HG03025 (cell line): ENCODE measurements around the gene VCAM1.

ENCODE experiments used
- ATAC-seq: cut with Tn5 transposase; IDR thresholded peaks from one replicate; pipeline ENCODE4 v1.9.1; 2021; ENCODE audit warnings: mild to moderate bottlenecking, moderate library complexity; ENCODE audit not compliant: unreplicated experiment, low FRiP score

Gene VCAM1

DNA sequence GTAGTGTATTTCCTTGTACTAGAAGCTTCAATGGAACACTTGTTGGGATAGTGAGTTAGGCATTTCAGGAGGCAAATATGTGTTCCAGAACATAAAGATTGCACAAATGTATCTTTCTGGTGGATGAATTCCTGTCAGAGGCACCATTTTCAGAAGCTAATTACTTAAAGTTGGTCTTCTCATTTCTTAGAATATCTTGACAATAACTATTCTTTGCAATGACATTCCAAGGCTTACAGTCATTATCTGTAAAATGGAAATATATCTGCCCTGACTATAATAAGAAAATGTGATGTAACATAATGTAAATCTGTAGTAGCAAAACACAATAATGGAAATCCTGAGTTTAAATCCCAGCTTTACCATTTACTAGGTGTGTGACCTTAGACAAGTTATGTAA, 2.7 kb downstream of the VCAM1 start:
- ATAC-seq, result no peak

DNA sequence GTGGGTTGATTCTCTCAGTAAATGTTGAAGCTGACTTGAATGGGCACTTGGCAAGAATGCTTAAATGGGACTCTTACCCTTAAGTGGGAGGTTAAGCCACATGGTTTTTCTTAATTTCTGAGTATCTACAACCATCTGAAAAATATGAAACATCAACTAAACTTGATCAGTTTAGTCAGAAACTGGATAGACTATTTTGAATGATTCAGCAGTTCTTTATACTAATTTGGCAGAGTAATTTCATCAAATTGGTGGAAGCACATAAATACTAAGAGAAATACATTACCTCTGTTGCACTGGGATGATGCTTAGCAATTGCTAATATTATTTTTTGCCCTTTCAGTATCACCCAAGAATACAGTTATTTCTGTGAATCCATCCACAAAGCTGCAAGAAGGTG, 4.7 kb downstream of the VCAM1 start:
- ATAC-seq, result no peak

DNA sequence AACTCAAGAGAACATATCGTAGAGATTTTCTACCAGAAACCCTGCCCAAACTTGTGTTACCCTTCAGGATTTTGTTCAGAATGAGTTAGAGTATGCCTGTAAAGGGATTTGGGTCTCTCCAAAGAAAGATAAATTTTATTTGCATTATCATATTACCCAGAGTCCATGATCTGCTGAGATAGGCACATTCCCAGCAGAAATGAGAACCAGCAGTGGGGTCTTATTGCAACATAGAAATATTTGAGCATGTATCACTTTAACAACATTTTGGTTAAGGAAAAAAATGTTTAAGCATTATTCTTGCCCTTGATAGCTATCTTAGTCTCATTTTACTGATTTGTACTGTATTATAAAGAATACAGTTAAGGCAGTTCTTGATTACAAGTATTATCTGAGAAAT, 10.6 kb downstream of the VCAM1 start:
- no peak for ATAC-seq

DNA sequence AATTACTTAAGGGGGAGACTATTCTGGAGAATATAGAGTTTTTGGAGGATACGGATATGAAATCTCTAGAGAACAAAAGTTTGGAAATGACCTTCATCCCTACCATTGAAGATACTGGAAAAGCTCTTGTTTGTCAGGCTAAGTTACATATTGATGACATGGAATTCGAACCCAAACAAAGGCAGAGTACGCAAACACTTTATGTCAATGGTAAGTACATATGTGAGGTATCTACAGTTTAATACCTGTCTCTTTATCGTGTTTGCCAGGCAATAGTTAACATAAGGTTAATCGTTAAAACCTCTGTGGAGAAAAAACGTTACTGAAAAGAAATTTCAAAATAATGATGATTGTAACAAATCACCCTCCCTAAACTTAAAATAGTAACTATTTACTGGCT, 11.8 kb downstream of the VCAM1 start:
- no peak for ATAC-seq

DNA sequence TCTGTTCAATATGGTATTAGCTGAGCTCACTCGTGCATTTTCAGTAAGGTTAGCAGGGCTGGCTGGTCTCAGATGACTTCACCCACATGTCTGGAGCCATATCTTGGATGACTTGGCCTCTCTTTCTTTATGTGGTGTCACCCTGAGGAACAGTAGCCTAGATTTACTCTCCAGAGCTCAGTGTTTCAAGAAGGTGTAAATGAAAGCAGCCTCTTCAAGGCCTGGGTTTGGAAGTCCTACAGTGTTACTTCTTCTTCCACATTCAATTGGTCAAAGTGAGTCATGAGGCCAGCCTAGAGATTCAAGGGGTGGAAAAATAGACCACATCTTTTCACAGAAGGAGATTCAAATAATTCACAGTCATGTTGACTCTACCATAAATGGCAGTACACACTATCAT, 12.2 kb downstream of the VCAM1 start:
- no peak for ATAC-seq

DNA sequence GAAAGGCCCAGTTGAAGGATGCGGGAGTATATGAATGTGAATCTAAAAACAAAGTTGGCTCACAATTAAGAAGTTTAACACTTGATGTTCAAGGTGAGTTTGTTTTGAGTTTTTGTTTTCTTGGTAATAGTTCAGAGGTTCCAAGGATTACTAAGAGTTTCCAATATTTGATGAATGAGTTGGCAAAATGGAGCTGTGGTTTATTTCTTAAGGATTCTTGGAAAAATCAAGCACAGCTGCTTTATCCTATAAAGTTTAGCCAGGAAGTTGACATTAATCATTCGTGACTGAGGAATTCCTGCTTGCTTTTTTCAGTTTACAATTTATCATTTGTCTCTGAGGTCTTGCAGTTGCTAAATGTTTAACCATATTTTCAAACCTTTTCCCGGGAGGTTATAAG, 15.1 kb downstream of the VCAM1 start:
- ATAC-seq, result no peak

DNA sequence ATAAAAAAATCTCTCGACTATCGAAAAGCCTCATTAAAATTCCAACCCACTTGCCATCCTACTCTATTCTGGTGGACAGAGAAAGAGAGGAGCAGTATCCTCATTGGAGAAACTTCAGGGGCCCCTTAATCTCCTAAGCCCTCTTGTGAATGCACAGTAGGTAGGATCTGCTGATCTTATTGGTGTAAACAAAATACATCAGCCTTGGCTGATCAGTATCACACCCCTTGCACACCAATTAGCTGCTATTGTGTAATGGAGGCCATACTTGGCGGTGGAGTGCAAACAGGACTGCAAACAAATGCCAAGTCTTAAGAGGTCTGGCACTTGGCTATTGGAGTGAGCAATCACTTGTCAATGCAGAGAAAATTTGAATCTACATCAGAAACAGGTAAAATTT, 15.7 kb downstream of the VCAM1 start:
- ATAC-seq, result no peak

DNA sequence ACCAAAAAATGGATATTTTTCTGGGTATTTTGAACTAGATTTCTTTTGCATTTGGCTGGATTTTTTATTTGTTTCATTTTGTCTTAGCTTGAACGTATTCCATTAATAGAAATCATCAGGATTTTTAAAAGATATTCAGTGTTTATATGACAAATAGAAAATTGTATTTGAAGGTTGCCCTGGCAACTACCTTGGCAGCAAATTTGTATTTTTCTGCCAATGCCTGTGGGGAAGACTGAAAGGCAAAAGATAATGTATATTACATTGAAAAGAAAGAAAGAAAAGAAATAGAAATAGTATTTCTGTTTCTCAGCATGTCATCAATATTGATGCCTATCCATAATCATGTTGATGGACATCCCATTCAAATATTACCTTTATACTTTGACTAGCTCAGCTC, 16.8 kb downstream of the VCAM1 start:
- ATAC-seq, result no peak

DNA sequence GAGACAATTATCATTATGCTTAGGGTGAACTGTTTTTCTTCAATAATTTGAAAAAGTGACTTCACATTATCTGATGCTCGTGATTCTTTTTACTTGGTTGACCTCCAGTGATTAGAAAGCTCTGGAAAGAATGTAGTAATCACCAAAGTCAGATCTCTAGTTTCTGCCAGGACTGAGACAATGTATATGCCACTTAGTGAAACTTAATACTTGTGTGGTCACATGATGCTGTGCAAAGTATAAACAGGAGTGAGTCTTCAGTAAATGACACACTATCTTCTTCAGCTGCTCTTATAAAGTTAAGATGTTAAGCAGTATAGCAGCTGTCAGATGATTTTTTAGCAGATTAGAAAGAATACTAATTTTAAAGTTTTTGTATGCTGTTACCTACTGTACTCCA, 17.2 kb downstream of the VCAM1 start:
- ATAC-seq, result no peak

DNA sequence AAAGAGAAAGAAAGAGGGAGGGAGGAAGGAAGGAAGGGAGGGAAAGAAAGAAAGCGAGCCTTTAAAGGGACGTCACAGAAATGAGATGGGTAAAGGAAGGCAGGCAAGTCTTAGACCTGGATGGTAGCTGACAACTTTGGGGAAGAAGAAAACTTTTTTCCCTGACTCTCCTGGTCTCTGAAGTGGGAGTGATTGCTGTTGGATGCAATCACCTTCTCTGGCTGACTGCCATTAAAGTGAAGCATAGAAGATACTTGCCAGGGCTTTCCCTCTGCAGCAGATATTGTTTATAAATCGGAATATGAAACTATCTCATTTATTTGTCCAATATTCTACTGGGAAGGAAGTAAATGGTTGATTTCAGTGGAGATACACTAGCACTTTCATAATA, 27.0 kb downstream of the VCAM1 start:
- no peak for ATAC-seq

DNA sequence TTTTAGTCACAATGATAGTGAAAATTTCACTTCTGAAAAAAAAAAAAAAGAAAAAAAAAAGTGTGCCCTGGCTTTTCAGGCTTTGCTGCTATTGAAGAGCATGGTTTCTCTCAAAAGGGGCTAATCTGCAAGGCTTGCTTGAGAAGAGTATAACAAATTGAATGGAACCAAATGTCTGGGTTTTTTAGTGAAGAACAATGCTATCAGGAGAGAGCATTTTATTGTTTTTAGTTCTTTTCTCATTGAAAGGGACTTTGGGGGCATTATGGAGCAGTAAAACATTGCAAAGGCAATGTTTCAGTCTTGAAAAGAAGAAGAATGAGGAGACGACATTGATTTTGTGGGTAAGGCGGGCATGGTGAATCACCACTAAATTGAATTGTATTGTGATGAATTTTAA, 28.2 kb downstream of the VCAM1 start:
- no peak for ATAC-seq

DNA sequence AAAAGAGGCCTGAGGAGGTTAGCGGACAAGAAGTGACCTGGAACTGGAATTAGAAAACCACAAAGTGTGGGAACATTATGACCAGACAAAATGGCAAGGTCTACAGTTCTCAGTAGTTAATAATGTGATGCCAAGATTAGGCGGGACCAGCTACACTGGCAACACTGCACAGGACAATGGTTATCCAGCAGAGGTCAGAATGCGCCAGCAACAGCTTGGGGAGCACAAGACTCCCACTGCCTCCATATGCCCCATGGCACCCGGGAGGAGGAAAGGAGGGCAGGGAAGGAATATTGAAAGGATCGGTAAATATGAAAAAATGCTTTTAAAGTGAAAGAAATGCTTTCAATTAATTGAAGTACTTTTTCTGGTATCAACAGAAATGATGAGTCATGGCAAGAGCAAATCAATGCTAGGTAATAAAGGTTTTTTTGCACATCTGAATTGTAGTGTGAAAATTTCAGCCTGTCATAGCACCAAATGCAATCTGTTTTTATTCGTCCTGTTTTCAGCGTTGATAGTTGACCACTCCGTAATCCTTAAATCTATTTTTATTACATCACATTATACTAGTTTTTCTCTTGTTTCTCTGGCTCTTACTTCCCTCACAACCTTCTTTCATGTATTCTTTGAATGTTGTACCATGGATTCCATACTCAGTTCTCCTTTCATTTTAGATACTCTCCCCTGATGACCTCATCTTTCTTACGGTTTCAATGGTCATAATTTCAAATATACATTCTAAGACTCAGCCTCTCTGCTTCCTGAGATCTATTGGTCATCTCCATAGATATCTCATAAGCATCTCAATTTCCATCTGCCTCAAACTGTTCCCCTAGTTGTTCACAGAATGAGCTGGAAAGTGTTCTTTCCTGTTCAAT, 30.7 kb downstream of the VCAM1 start:
- no peak for ATAC-seq

DNA sequence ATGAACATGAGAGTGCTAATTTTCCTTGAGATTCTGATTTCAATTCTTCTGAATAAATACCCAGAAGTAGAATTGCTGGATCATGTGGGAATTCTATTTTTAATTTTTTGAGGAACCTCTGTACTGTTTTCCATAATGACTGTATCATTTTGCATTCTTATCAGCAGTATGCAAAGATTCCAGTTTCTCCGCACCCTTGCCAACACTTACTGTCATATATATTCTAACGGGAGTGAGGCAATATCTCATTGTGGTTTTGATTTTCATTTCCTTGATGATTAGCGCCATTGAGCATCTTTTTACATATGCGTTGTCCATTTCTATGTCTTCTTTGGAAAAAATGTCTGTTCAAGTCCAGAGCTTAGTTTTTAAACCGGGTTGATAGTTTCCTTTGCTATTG, 33.2 kb downstream of the VCAM1 start:
- no peak for ATAC-seq

DNA sequence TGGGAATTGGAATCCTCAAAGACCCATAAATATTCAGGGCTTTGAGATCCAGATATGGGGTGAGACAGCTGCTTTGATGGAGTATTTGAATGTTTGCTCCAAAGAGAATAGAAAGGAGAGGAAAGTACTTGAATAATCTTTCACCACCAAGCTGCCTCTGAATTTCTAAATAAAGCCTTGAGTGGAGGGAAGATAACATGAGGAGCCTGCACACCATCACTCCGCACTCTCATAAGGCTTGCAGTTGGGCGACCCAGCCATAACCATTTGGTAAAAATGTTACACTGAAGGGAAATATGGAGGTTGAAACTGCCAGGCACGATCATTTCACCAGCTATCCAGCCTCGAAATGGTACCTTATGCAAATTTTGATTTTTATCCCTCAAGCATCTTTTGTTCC, 38.4 kb downstream of the VCAM1 start:
- ATAC-seq, result no peak

DNA sequence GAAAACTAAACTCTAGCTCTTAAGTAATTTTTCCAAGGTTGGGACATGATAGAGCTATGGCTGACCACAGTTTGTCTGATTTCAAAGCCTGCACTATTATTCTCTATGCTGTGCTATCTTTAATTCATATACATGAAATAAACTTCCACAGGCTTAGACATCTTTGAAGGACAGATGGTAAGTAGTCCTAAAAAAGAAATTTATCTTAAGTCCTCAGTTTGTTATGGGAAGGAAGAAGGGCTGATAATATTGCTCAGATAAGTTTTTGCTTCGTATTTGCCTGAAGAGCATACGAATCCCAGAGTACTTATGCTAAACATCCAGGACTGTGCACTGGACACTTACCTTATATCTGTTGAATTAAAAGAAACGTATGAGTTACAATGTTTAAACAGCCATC, 39.6 kb downstream of the VCAM1 start:
- no peak for ATAC-seq

DNA sequence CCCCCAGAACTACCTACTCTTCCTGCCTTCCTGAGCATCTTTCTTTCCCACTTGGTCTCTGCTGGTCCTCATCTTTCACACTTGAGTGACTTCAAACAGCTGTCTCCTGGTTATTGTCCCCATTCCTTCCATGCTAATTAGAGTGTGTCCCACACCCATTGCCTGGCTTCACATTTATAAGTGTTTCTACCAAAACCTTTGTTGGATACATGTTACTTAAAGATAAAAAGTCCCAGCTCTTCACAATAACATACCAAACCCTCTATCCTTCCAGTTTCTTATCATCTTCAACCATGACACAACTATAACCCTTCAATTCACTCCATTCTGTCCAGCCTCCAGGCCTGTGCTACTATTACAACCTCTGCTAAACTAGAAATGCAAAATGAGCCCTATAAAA, 41.0 kb downstream of the VCAM1 start:
- ATAC-seq, result no peak

DNA sequence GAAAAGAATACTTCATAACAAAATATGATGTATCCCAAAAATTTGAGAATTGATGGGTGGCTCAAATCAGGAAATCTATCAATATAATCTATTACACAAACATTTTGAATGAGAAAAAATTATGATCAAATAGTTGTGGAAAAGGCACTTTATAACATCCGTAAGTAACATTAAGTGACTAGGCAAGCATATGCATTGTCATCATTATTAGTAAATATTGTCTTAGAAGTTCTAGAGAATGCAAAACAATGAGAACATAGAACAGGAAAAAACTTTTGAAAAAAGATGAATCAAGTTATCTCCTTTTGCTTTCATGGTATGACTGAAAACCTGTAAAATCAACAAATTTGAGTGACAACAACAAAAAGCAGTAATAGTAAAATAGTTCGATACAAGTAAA, 42.9 kb downstream of the VCAM1 start:
- ATAC-seq, result no peak

DNA sequence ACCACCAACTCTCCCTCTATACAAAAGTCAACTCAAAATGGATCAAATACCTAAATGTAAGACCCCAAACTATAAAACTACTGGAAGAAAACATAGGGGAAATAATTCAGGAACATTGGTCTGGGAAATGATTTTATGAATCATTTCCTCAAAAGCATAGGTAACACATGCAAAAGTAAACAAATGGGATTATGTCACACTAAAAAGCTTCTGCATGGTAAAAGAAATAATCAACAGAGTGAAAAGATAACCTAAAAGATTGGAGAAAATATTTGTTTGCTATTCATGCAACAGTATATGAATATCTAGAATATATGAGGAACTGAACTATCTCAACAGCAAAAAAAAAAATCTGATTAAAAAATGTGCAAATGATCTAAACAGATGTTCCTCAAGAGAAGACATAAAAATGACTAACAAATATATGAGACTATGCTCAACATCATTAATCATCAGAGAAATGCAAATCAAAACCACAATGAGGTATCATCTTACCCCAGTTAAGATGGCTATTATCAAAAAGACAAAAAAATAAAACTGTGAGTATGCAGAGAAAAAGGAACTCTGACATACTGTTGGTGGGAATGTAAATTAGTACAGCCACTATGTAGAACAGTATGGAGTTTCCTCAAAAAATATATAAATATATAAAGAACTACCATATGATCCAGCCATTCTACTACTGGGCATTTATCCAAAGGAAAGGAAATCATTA, 47.8 kb downstream of the VCAM1 start:
- ATAC-seq, result no peak

DNA sequence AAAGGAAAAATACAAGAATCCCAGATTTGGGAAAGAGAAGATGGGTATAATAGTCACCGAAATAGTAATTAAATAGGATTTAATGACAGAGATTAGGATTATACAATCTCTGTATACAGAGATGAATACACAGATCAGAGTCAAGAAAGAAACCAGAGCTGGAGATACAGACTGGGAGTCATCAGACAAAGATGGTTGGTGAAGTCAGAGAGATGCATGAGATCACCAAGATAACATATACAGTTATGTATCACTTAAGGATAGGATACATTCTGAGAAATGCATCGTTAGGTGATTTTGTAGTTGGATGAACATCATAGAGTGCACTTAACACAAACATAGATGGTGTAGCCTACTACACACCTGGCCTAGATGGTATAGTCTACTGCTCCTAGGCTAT, 49.8 kb downstream of the VCAM1 start:
- ATAC-seq, result no peak

DNA sequence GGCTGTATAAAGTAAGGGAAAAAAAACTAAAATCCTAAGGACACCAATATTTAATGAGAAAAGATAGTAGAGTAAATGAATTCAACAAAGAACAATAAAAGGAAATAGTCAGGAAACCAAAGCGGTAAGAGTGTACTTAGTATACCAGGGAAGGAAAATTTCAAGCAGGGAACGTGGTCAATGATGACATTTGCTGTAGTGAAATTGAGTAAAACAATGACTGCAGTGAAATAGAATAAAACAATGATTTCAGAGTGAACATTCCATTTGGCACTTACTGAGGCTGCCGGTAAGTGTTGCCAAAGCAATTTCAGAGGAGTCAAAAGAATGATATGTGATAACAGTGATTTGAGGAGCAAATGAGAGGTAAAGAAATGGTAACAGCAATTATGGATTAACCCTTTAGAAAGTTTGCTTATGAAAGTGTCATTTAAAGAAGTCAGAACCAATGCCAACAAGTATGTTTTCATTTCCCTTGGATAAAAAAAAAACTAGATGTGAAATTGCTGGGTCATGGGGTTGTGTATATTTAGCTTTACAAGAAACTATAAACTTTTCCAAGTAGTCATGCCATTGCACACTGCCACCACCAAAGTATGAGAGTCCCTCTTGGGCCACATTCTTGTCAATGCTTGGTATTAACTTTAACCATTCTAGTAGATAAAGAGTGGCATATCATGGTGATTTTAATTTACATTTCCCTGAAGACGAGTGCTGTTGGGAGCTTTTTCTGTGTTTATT, 50.5 kb downstream of the VCAM1 start:
- no peak for ATAC-seq

DNA sequence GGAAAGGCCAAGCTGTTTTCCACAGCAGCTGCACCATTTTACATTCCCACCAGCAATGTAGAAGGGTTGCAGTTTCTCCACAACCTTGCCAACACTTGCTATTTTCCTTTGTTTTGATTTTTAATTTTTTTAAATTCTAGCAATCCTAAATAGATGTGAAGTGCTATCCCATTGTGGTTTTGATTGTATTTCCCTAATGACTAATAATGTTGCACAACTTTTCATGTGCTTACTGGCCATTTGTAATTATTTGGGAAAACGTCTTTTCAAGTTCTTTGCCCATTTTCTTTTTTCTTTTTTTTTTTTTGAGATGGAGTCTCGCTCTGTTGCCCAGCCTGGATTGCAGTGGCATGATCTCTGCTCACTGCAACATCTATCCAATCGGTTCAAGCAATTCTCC, 53.9 kb downstream of the VCAM1 start:
- ATAC-seq, result no peak
